LNCaP clone FGC (cell line): ENCODE results near the gene BDKRB2.

Experiments
- DNase-seq: peaks from one replicate; pipeline ENCODE4 v3.0.0-alpha.2; 2011; ENCODE audit warnings: low read depth
- H3K4me3 ChIP-seq: 2 replicates; pipeline ENCODE4 v1.5.1; 2011; ENCODE audit warnings: mild to moderate bottlenecking, low read depth, low read length, control low read depth
- CTCF ChIP-seq: IDR thresholded peaks from 2 replicates; pipeline ENCODE4 v1.5.1; 2012; ENCODE audit warnings: mild to moderate bottlenecking; ENCODE audit not compliant: control insufficient read depth, insufficient read depth; ENCODE audit errors: extremely low read depth

The BDKRB2 gene

GRCh38 chr14:96201157-96201556 is 3.5 kb upstream of the BDKRB2 start:
- no peak overlapping the region for H3K4me3 ChIP-seq
- DNase-seq, result no peak
- no peak for TF ChIP-seq CTCF

GRCh38 chr14:96201965-96202364 is 2.7 kb upstream of the BDKRB2 start:
- no peak for DNase-seq
- H3K4me3 ChIP-seq, result no peak overlapping the region
- no peak for TF ChIP-seq CTCF

GRCh38 chr14:96202441-96203094 is 2.1 kb upstream of the BDKRB2 start:
- H3K4me3 ChIP-seq, result no peak overlapping the region
- DNase-seq, result no peak
- TF ChIP-seq CTCF, result no peak

- no peak for TF ChIP-seq CTCF
- no peak for DNase-seq
- H3K4me3 ChIP-seq, result no peak overlapping the region
Observed at GRCh38 chr14:96203116-96203515, 1.5 kb upstream of the BDKRB2 start.

GRCh38 chr14:96203635-96204034 is 1.0 kb upstream of the BDKRB2 start:
- H3K4me3 ChIP-seq, result no peak overlapping the region
- TF ChIP-seq CTCF, result no peak
- no peak for DNase-seq

- peak overlapping the region; percentile 44 for H3K4me3 ChIP-seq
- TF ChIP-seq CTCF, result no peak
- no peak for DNase-seq
Observed at GRCh38 chr14:96205059-96205977, 679 bp downstream of the BDKRB2 start.
